COR-L47 (cell line): ENCODE measurements around the gene PLEKHA3.
A peak's percentile ranks its signal among the peaks of the same experiment; 100 is the strongest.
"Not testable (repeated sequence)": the region's sequence is repeated elsewhere in the genome, so short reads cannot be mapped to it uniquely, and the experiment has no call there.

Source experiments
- DNase-seq: peaks from one replicate; lab custom pipeline; 2025; lab: John Stamatoyannopoulos, UW

Gene PLEKHA3

GRCh38 chr2:178480227-178481181, at the start of gene PLEKHA3:
Gene PLEKHA3 (plus strand): TSS chr2:178480457. CDS start chr2:178480870, 413 bp downstream.
- peak; percentile 95 for DNase-seq

GRCh38 chr2:178436662-178437061, 43.6 kb upstream of the PLEKHA3 start:
- no peak for DNase-seq

GRCh38 chr2:178441426-178441825, 38.8 kb upstream of the PLEKHA3 start:
- DNase-seq: no peak

- no peak for DNase-seq
Observed at GRCh38 chr2:178448968-178449661, 31.1 kb upstream of the PLEKHA3 start.

- DNase-seq: no peak
Observed at GRCh38 chr2:178449700-178450523, 30.3 kb upstream of the PLEKHA3 start.

GRCh38 chr2:178450524-178450773, 29.8 kb upstream of the PLEKHA3 start:
- DNase-seq: peak; percentile 82

GRCh38 chr2:178450774-178451525, 29.3 kb upstream of the PLEKHA3 start, which contains the start of the genes PJVK and PRKRA:
Gene PJVK (plus strand): TSS chr2:178451378. CDS start chr2:178453410, 2,032 bp downstream.
Gene PRKRA (minus strand): TSS chr2:178451175. CDS start chr2:178451030, 145 bp downstream.
- DNase-seq: peak; percentile 98

GRCh38 chr2:178452334-178452733, 27.9 kb upstream of the PLEKHA3 start:
- no peak for DNase-seq

- no peak for DNase-seq
Observed at GRCh38 chr2:178452870-178453269, 27.4 kb upstream of the PLEKHA3 start.

- DNase-seq: no peak
Observed at GRCh38 chr2:178455947-178456346, 24.3 kb upstream of the PLEKHA3 start.

- DNase-seq: no peak
Observed at GRCh38 chr2:178457390-178457886, 22.8 kb upstream of the PLEKHA3 start.

GRCh38 chr2:178469219-178469849, 10.9 kb upstream of the PLEKHA3 start:
- no peak for DNase-seq

- not testable (repeated sequence) for DNase-seq
Observed at GRCh38 chr2:178471313-178471712, 8.9 kb upstream of the PLEKHA3 start.

- no peak for DNase-seq
Observed at GRCh38 chr2:178473373-178473772, 6.9 kb upstream of the PLEKHA3 start.

- no peak for DNase-seq
Observed at GRCh38 chr2:178473931-178474330, 6.3 kb upstream of the PLEKHA3 start.

GRCh38 chr2:178474560-178474959, 5.7 kb upstream of the PLEKHA3 start:
- no peak for DNase-seq

- no peak for DNase-seq
Observed at GRCh38 chr2:178476477-178476876, 3.8 kb upstream of the PLEKHA3 start.

- DNase-seq: no peak
Observed at GRCh38 chr2:178477443-178478129, 2.7 kb upstream of the PLEKHA3 start.

- peak; percentile 6 for DNase-seq
Observed at GRCh38 chr2:178478130-178478438, 2.2 kb upstream of the PLEKHA3 start.
